Fibroblast of skin of abdomen (primary cell): ENCODE data around the gene CCM2.
"Not testable (repeated sequence)": the region's sequence is repeated elsewhere in the genome, so short reads cannot be mapped to it uniquely, and the experiment has no call there.

Experiments used
- DNase-seq: peaks from one replicate; pipeline ENCODE4 v3.0.0-alpha.2; 2013

The CCM2 gene

GRCh38 chr7:44982535-44982923 is 17.5 kb upstream of the CCM2 start:
- no peak for DNase-seq

GRCh38 chr7:44982970-44983369 is 17.0 kb upstream of the CCM2 start:
- DNase-seq: no peak

DNA sequence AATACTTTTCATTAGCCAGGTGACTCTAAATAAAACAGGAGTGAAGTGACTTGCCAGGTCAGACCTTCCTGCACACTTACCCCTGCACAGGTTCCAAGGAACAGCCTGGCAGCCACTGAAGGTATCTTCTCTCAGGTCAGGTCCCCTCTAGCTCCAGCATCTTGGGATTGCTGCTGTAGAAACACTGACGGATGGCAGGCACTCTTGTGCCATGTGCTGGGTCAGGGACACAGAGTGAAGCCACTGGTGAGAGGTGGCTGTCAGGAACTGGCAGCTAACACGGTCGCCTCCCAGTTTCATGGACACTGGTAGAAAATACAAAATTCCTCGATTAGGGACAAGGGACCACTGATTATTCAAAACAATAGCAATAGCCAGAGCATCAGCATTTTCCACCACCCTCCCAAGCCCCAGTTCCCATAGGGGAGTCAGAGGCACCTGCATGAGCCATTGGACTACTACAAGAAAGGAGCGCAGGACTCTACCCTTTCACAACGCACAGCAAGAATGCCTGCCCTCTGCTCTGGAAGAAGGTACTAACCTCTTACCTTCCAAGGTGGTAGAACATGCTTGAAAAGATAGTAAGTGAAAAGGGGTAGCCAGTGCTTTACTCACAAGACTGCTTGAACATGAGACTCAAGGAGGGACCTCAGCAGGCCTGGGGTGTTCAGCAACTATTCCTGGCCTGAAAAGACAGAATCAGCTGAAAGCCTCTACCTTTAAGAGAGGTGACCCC is 16.1 kb upstream of the CCM2 start:
- no peak for DNase-seq

DNA sequence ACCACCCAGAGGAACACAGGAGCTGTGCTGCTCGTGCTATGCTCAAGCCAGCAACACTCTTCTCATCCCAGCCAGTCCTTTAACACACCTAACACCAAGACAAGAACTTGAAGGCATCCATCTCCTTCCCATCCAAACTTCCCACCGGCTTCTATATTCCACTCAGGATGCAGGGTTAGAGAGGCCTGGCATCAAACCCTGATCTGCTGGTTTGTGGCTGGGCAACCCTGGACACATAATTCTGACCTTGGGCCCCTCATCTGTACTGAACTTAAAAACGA is 15.6 kb upstream of the CCM2 start:
- no peak for DNase-seq

DNA sequence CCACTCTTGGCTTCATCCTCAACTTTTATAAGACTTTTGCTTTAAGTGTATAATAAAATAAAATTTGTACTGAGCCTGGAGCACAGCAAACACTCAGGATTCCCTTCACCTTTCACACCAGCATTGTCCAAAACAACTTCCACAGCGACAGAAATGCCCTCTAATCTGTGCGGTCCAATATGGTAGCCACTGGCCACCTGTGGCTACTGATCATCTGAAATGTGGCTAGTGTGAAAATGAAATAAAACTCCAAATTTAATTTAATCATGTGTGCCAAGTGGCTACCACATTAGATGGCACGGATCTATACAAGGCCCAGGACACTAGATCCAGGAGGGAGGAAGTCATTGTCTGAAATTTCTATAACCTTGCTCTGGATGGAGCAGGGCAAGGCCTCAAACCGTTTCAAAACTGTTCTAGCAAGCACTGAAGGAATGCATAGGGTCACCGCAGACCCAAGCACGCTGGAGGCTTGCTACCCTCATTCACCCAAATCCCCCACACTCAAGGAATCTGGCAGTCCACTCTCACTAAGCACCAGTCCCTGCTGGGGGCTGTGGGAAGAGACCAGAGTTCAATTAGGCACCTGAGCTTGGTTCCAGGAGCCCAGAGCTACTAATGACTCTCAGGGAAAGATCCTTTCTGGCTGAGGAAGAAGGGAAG is 14.8 kb upstream of the CCM2 start:
- no peak for DNase-seq

GRCh38 chr7:44985900-44986217 is 14.1 kb upstream of the CCM2 start:
- no peak for DNase-seq

DNA sequence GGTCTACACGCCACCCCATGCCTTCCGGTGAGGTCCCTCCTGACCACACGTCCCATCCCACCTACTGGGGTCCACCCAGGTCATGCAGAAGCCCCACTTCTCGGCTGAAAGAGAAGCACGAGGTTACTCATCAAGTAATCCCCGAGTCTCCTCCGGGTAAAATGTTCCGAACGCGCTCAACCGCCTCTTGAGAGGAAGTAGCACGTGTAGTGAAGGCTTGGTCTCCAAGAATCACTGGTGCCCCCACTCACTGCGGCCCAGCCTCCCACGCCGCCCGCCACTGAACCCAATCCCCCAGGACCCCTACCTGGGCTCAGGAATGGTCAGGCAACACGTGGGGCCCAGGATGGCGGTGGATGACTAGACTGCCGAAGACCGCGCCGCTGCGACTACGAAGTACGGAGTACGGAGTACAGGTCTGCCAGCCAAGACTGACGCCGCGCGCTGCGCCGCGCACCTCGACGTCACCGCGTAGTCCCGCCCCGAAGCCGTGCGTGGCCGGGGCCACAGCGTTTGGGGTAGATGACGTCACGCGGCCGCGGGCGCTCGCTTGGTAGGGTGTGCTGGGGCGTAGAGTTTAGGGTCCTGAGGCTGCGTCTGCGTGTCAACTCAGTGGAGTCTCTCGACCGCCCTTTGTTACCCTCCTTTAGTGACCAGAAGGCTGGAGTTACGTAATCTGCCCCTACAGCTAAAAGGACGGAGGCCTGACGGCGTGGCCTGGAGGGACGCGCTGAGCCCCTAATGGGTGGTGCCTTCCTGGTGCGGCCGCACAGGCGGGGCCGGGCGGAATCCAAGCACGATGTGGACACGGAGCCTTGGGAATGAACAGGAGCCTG is 13.6 kb upstream of the CCM2 start:
- peak; percentile 93 for DNase-seq

- no peak for DNase-seq
These were observed 12.5 kb upstream of the CCM2 start for GRCh38 chr7:44987457-44987856.

- no peak for DNase-seq
These were observed 12.0 kb upstream of the CCM2 start for GRCh38 chr7:44987996-44988395.

DNA sequence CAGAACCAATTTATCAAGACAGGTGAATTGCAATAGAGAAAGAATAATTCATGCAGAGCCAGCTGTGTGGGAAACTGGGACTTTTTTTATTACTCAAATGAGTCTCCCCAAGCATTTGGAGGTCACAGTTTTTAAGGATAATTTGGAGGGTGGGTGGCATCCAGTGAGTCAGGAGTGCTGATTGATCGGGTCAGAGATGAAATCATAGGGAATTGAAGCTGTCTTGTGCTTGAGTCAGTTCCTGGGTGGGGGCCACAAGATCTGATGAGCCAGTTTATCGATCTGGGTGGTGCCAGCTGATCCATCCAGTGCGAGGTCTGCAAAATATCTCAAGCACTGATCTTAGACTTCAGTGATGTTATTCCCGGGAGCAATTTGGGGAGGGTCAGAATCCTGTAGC is 11.3 kb upstream of the CCM2 start:
- no peak for DNase-seq

DNA sequence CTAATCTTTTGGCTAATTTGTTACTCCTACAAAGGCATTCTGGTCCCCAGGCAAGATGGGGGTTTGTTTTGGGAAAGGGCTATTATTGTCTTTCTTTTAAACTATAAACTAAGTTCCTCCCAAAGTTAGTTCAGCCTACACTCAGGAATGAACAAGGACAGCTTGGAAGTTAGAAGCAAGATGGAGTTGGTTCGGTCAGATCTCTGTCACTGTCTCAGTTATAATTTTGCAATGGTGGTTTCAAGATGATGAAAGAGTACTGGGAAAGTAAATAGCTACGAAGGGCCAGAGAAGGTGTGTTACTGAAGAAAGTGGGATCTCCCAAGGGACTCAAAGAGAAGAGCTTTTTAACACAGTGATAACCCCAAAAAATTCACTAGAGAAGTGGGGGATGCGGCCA is 10.9 kb upstream of the CCM2 start:
- DNase-seq: no peak

GRCh38 chr7:44990109-44991023 is 9.6 kb upstream of the CCM2 start:
- peak; percentile 31 for DNase-seq

GRCh38 chr7:44992004-44992795 is 7.8 kb upstream of the CCM2 start:
- not testable (repeated sequence) for DNase-seq

- DNase-seq: no peak
These were observed 5.0 kb upstream of the CCM2 start for GRCh38 chr7:44994877-44995554.

GRCh38 chr7:44995555-44996493 is 4.2 kb upstream of the CCM2 start:
- DNase-seq: no peak

GRCh38 chr7:44998153-44998871 is 1.7 kb upstream of the CCM2 start:
- peak; percentile 23 for DNase-seq

GRCh38 chr7:44999245-45000092 is 532 bp upstream of the CCM2 start:
- DNase-seq: peak; percentile 99

DNA sequence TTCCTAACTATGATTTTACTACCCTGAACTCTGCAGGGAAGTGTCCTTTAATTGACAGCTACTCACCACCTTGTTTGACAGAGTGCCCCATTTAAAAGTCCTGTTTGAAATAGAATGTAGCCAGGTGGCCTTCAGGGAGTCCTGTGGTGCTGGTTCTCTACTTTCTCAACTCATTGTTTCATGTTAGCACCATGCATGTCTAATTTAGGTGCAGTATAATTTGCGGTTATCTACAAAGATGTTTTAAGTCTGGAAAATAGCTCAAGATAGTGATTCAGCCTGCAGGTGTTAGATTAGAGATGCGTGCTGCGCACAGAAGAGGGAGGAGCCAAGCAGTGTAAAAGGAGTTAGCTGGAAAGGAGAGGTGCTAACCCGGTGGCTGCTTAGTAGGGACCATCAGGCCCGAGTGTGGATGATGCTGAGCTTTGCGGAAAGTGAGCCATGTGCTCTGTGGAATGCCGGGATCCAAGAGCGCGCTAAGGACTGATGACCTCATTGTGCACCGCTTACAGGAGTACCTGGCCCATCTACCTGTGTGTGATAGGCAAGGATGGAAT is 1.2 kb downstream of the CCM2 start:
- DNase-seq: peak; percentile 6
